Adipocyte (in vitro differentiated cells): ENCODE measurements around the gene MAD1L1.
A peak's percentile ranks its signal among the peaks of the same experiment; 100 is the strongest.
"Not testable (repeated sequence)": the region's sequence is repeated elsewhere in the genome, so short reads cannot be mapped to it uniquely, and the experiment has no call there.

Experiments used
- DNase-seq: peaks from one replicate; pipeline ENCODE4 v3.0.0-alpha.2; 2015; ENCODE audit warnings: low read depth
- H3K27me3 ChIP-seq: replicated peaks from 2 replicates; pipeline ENCODE4 v1.7.0; 2013; ENCODE audit warnings: mild to moderate bottlenecking, low read length, moderate library complexity; ENCODE audit not compliant: control insufficient read depth, insufficient read depth
- H3K36me3 ChIP-seq: 2 replicates; pipeline ENCODE4 v1.7.0; 2013; ENCODE audit warnings: low read length, mild to moderate bottlenecking, moderate library complexity; ENCODE audit not compliant: control insufficient read depth, insufficient read depth, severe bottlenecking
- H3K4me1 ChIP-seq: 2 replicates; pipeline ENCODE4 v1.7.0; 2013; ENCODE audit warnings: mild to moderate bottlenecking, low read length, moderate library complexity; ENCODE audit not compliant: control insufficient read depth, insufficient read depth
- H3K4me3 ChIP-seq: 2 replicates; pipeline ENCODE4 v1.7.0; 2013; ENCODE audit warnings: mild to moderate bottlenecking, low read length, moderate library complexity
- H3K9ac ChIP-seq: 2 replicates; pipeline ENCODE4 v1.7.0; 2013; ENCODE audit warnings: mild to moderate bottlenecking, low read length, moderate library complexity
- H3K9me3 ChIP-seq: 2 replicates; pipeline ENCODE4 v1.7.0; 2013; ENCODE audit warnings: mild to moderate bottlenecking, low read length, moderate library complexity; ENCODE audit not compliant: control insufficient read depth

MAD1L1 gene

GRCh38 chr7:2038931-2039728, 193.6 kb downstream of the MAD1L1 start:
- Histone ChIP-seq H3K9me3 (no peaks in the 10 kb centered on the region), H3K36me3 (no peaks in the 10 kb centered on the region), H3K27me3 (no peaks in the 10 kb centered on the region), H3K9ac (no peak overlapping the region), H3K4me3 (peak overlapping the region; percentile 31), H3K4me1 (peaks cover 20% of the 10 kb centered on the region)
- DNase-seq, result no peak

GRCh38 chr7:2037808-2038522, 194.8 kb downstream of the MAD1L1 start:
- H3K4me3 ChIP-seq, result peak overlapping the region; percentile 76
- peak overlapping the region; percentile 51 for H3K9ac ChIP-seq
- no peaks in the 10 kb centered on the region for H3K27me3 ChIP-seq
- peaks cover 20% of the 10 kb centered on the region for H3K4me1 ChIP-seq
- DNase-seq, result no peak
- no peaks in the 10 kb centered on the region for H3K36me3 ChIP-seq
- no peaks in the 10 kb centered on the region for H3K9me3 ChIP-seq

- Histone ChIP-seq H3K9ac (peak overlapping the region; percentile 51), H3K9me3 (no peaks in the 10 kb centered on the region), H3K4me3 (peak overlapping the region; percentile 76), H3K4me1 (peaks cover 20% of the 10 kb centered on the region), H3K27me3 (no peaks in the 10 kb centered on the region), H3K36me3 (no peaks in the 10 kb centered on the region)
- DNase-seq, result no peak
These were observed 195.4 kb downstream of the MAD1L1 start for GRCh38 chr7:2037301-2037807.

- Histone ChIP-seq H3K4me3 (no peak overlapping the region), H3K27me3 (no peaks in the 10 kb centered on the region), H3K36me3 (no peaks in the 10 kb centered on the region), H3K4me1 (peaks cover 20% of the 10 kb centered on the region), H3K9ac (no peak overlapping the region), H3K9me3 (no peaks in the 10 kb centered on the region)
- no peak for DNase-seq
These were observed 196.0 kb downstream of the MAD1L1 start for GRCh38 chr7:2036786-2037185.

- H3K27me3 ChIP-seq, H3K9me3 ChIP-seq, H3K9ac ChIP-seq, H3K4me3 ChIP-seq, DNase-seq, H3K36me3 ChIP-seq: not testable (repeated sequence)
- peaks cover 20% of the 10 kb centered on the region for H3K4me1 ChIP-seq
These were observed 196.5 kb downstream of the MAD1L1 start for GRCh38 chr7:2036201-2036600.

- Histone ChIP-seq H3K9ac (no peak overlapping the region), H3K36me3 (no peaks in the 10 kb centered on the region), H3K27me3 (no peaks in the 10 kb centered on the region), H3K4me3 (no peak overlapping the region), H3K4me1 (peaks cover 20% of the 10 kb centered on the region), H3K9me3 (no peaks in the 10 kb centered on the region)
- no peak for DNase-seq
These were observed 198.2 kb downstream of the MAD1L1 start for GRCh38 chr7:2034291-2035201.

- Histone ChIP-seq H3K27me3 (no peaks in the 10 kb centered on the region), H3K9me3 (peaks cover 7% of the 10 kb centered on the region), H3K36me3 (no peaks in the 10 kb centered on the region), H3K4me1 (peaks cover 16% of the 10 kb centered on the region), H3K4me3 (no peak overlapping the region), H3K9ac (no peak overlapping the region)
- DNase-seq, result no peak
These were observed 199.1 kb downstream of the MAD1L1 start for GRCh38 chr7:2033586-2034135.

- no peaks in the 10 kb centered on the region for H3K36me3 ChIP-seq
- no peaks in the 10 kb centered on the region for H3K27me3 ChIP-seq
- H3K9ac ChIP-seq, result no peak overlapping the region
- no peak for DNase-seq
- H3K4me3 ChIP-seq, result no peak overlapping the region
- peaks cover 11% of the 10 kb centered on the region for H3K4me1 ChIP-seq
- H3K9me3 ChIP-seq, result peaks cover 12% of the 10 kb centered on the region
These were observed 199.8 kb downstream of the MAD1L1 start for GRCh38 chr7:2032876-2033407.

GRCh38 chr7:2032030-2032875, 200.5 kb downstream of the MAD1L1 start:
- H3K36me3 ChIP-seq, result no peaks in the 10 kb centered on the region
- peaks cover 5% of the 10 kb centered on the region for H3K4me1 ChIP-seq
- H3K9ac ChIP-seq, result no peak overlapping the region
- H3K27me3 ChIP-seq, result no peaks in the 10 kb centered on the region
- no peak overlapping the region for H3K4me3 ChIP-seq
- DNase-seq, result peak; percentile 3
- peaks cover 12% of the 10 kb centered on the region for H3K9me3 ChIP-seq

- H3K4me3 ChIP-seq, result no peak overlapping the region
These were observed 201.3 kb downstream of the MAD1L1 start for GRCh38 chr7:2031451-2031845.

More at GRCh38 chr7:2031451-2031845, 201.3 kb downstream of the MAD1L1 start:
- no peaks in the 10 kb centered on the region for H3K4me1 ChIP-seq
- H3K9me3 ChIP-seq, result peaks cover 15% of the 10 kb centered on the region
- no peaks in the 10 kb centered on the region for H3K27me3 ChIP-seq
- H3K36me3 ChIP-seq, result no peaks in the 10 kb centered on the region
- H3K9ac ChIP-seq, result no peak overlapping the region
- DNase-seq, result no peak
